HepG2 (cell line): Measurements from ENCODE around the gene RABIF. TPM values are rescaled to one million over a fixed set of nuclear protein-coding genes. Genes with fewer than 3 reads are reported as not detected.

Experiments
- AKAP8 ChIP-seq: sonication (generic); formaldehyde crosslinking; IDR thresholded peaks from 2 replicates; pipeline ENCODE4 v1.5.1; 2020; ENCODE audit warnings: mild to moderate bottlenecking, missing genetic modification reagents
- KMT2A ChIP-seq: sonication (generic); formaldehyde crosslinking; IDR thresholded peaks from 2 replicates; pipeline ENCODE4 v1.4.0; 2020; ENCODE audit warnings: missing genetic modification reagents
- MED13 ChIP-seq: sonication (generic); formaldehyde crosslinking; IDR thresholded peaks from 2 replicates; pipeline ENCODE4 v1.5.0; 2020; ENCODE audit warnings: missing genetic modification reagents
- MTA1 ChIP-seq: sonication (generic); formaldehyde crosslinking; IDR thresholded peaks from 2 replicates; pipeline ENCODE4 v1.4.0; 2020; ENCODE audit warnings: missing genetic modification reagents, mild to moderate bottlenecking, borderline replicate concordance
- NFE2 ChIP-seq: sonication (generic); formaldehyde crosslinking; IDR thresholded peaks from 2 replicates; pipeline ENCODE4 v1.4.0; 2020; ENCODE audit warnings: missing genetic modification reagents
- NR2F2 ChIP-seq: IDR thresholded peaks from 2 replicates; pipeline ENCODE4 v1.6.1; 2012; ENCODE audit warnings: low read depth, inconsistent platforms, borderline replicate concordance
- PAX8 ChIP-seq: sonication (generic); formaldehyde crosslinking; IDR thresholded peaks from 2 replicates; pipeline ENCODE4 v1.8.0; 2022; ENCODE audit warnings: mild to moderate bottlenecking, missing genetic modification reagents, borderline replicate concordance
- RCOR2 ChIP-seq: IDR thresholded peaks from 2 replicates; pipeline ENCODE4 v1.6.1; 2016; ENCODE audit warnings: missing biosample characterization, missing genetic modification reagents
- RNF219 ChIP-seq: sonication (generic); formaldehyde crosslinking; IDR thresholded peaks from 2 replicates; pipeline ENCODE4 v1.5.0; 2020; ENCODE audit warnings: mild to moderate bottlenecking, missing genetic modification reagents
- SIX1 ChIP-seq: sonication (generic); formaldehyde crosslinking; IDR thresholded peaks from 2 replicates; pipeline ENCODE4 v1.4.0; 2020; ENCODE audit warnings: missing genetic modification reagents, borderline replicate concordance
- SOX6 ChIP-seq, 2 experiments: fragments of 450-650 bp in 1 of 2; sonication (generic) in 1 of 2; formaldehyde crosslinking in 1 of 2; IDR thresholded peaks; 2 replicates each; pipeline versions ENCODE4 v1.4.0 to v1.6.1; 2017 to 2020; ENCODE audit warnings: antibody characterized with exemption in 1 of 2, mild to moderate bottlenecking in 1 of 2, missing genetic modification reagents in 1 of 2
- SYNCRIP ChIP-seq: fragments of 200-400 bp; formaldehyde crosslinking; IDR thresholded peaks from 2 replicates; pipeline ENCODE4 v1.6.1; 2018; ENCODE audit warnings: mild to moderate bottlenecking, low read depth, low read length; ENCODE audit not compliant: insufficient read depth
- TBP ChIP-seq: sonication (generic); formaldehyde crosslinking; IDR thresholded peaks from 2 replicates; pipeline ENCODE4 v1.5.0; 2020; ENCODE audit warnings: missing genetic modification reagents
- TP53 ChIP-seq: sonication (generic); formaldehyde crosslinking; conservative IDR thresholded peaks from 2 replicates; pipeline ENCODE4 v1.4.0; 2020; ENCODE audit warnings: missing genetic modification reagents
- U2AF2 ChIP-seq: fragments of 200-400 bp; formaldehyde crosslinking; IDR thresholded peaks from 2 replicates; pipeline ENCODE4 v1.6.1; 2017; ENCODE audit warnings: low read depth, mild to moderate bottlenecking, low read length
- ZNF143 ChIP-seq: sonication (generic); formaldehyde crosslinking; IDR thresholded peaks from 2 replicates; pipeline ENCODE4 v1.4.0; 2020; ENCODE audit warnings: missing genetic modification reagents
- ZNF569 ChIP-seq: sonication (generic); formaldehyde crosslinking; IDR thresholded peaks from 2 replicates; pipeline ENCODE4 v1.5.0; 2020; ENCODE audit warnings: mild to moderate bottlenecking, missing genetic modification reagents, moderate library complexity, borderline replicate concordance
- ZNF629 ChIP-seq: sonication (generic); formaldehyde crosslinking; conservative IDR thresholded peaks from 2 replicates; pipeline ENCODE4 v1.5.0; 2020; ENCODE audit warnings: missing genetic modification reagents
- ZNF674 ChIP-seq: sonication (generic); formaldehyde crosslinking; IDR thresholded peaks from 2 replicates; pipeline ENCODE4 v1.5.0; 2020; ENCODE audit warnings: low read depth, mild to moderate bottlenecking, missing genetic modification reagents
- ZNF784 ChIP-seq: sonication (generic); formaldehyde crosslinking; IDR thresholded peaks from 2 replicates; pipeline ENCODE4 v1.5.1; 2020; ENCODE audit warnings: missing genetic modification reagents, mild to moderate bottlenecking, borderline replicate concordance
- ZSCAN22 ChIP-seq: sonication (generic); formaldehyde crosslinking; IDR thresholded peaks from 2 replicates; pipeline ENCODE4 v1.4.0; 2020; ENCODE audit warnings: mild to moderate bottlenecking, missing genetic modification reagents
- polyA plus RNA-seq, 8 experiments: library from polyadenylated mRNA; depleted of rRNA in 3 of 8; stranded (reverse) in 7 of 8; unstranded in 1 of 8; fragments of >200 nt; fragmentation: Illumina TruSeq in 4 of 8; extraction: Trizol in 4 of 8; gene quantifications; 2 replicates each; pipeline versions ENCODE4 v1.2.1 to v1.2.3, GENCODE V29; 2011 to 2016; ENCODE audit warnings: low read depth in 4 of 8, missing spikeins in 1 of 8, mixed read lengths in 1 of 8; ENCODE audit not compliant: insufficient read depth in 1 of 8
- total RNA-seq, 5 experiments: library from RNA; depleted of rRNA; stranded (reverse); fragments of >200 nt; fragmentation: Illumina TruSeq; extraction: Trizol; gene quantifications; 2 replicates each; pipeline ENCODE4 v1.2.3, GENCODE V29; 2016; ENCODE audit warnings: low read depth in 1 of 5
- TF ChIP-seq, protein P1 (sequence below): sonication (generic); formaldehyde crosslinking; IDR thresholded peaks from 2 replicates; pipeline ENCODE4 v1.4.0; 2020; ENCODE audit warnings: missing genetic modification reagents
- TF ChIP-seq, protein P2 (sequence below): IDR thresholded peaks from 2 replicates; pipeline ENCODE4 v1.6.1; 2016; ENCODE audit warnings: missing biosample characterization, missing genetic modification reagents, low read depth
- TF ChIP-seq, protein P3 (sequence below): sonication (generic); formaldehyde crosslinking; IDR thresholded peaks from 2 replicates; pipeline ENCODE4 v1.4.0; 2020; ENCODE audit warnings: missing genetic modification reagents, mild to moderate bottlenecking, borderline replicate concordance

RABIF gene
- total and polyA plus RNA-seq, 2 of the 13 experiments (the other 11 are each of a cell fraction or from before 2014, with no cell fraction given), result 7.6 to 8.3 TPM

DNA sequence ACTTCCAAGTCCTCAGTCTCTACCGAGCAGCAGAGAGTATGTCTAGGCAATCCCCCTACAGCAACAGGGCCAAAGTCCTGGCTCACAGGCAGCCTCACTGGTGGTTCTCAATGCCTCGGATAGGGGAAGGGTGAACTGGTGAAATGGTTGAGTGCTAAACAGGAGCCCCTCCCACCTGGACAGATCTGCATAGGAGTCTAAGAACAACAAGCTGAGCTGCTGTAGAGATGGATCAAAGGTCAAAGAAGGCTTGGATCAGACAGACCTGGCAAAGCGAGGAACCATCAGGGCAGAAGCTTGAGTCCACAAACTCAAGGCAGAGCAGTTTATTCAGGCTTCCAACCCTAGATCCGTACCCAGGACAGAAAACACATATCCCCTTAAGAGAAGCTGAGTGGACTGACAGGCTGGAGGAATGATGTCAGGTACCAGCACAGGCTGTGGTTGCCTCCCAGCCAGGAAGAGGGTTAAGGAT, 31.8 kb downstream of the RABIF start (continued):
- no peak for TF ChIP-seq AKAP8 (CRISPR knock-in tag)
- no peak for TF ChIP-seq ZNF784 (CRISPR knock-in tag)
- TF ChIP-seq, protein P1, sequence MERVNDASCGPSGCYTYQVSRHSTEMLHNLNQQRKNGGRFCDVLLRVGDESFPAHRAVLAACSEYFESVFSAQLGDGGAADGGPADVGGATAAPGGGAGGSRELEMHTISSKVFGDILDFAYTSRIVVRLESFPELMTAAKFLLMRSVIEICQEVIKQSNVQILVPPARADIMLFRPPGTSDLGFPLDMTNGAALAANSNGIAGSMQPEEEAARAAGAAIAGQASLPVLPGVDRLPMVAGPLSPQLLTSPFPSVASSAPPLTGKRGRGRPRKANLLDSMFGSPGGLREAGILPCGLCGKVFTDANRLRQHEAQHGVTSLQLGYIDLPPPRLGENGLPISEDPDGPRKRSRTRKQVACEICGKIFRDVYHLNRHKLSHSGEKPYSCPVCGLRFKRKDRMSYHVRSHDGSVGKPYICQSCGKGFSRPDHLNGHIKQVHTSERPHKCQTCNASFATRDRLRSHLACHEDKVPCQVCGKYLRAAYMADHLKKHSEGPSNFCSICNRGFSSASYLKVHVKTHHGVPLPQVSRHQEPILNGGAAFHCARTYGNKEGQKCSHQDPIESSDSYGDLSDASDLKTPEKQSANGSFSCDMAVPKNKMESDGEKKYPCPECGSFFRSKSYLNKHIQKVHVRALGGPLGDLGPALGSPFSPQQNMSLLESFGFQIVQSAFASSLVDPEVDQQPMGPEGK (CRISPR knock-in tag), result peak; percentile 65; the same call in 1 of the 2 replicates
- TF ChIP-seq MED13 (CRISPR knock-in tag), result no peak
- no peak for TF ChIP-seq NR2F2
- TF ChIP-seq NFE2, result no peak
- no peak for TF ChIP-seq ZNF143
- TF ChIP-seq ZNF569, result no peak
- TF ChIP-seq PAX8 (CRISPR knock-in tag), result no peak
- no peak for TF ChIP-seq ZNF674
- no peak for TF ChIP-seq SOX6 (IDR thresholded peaks at IDR 0.05)
- no peak for TF ChIP-seq SOX6 (CRISPR knock-in tag; IDR thresholded peaks at IDR 0.05)
- TF ChIP-seq, protein P2, sequence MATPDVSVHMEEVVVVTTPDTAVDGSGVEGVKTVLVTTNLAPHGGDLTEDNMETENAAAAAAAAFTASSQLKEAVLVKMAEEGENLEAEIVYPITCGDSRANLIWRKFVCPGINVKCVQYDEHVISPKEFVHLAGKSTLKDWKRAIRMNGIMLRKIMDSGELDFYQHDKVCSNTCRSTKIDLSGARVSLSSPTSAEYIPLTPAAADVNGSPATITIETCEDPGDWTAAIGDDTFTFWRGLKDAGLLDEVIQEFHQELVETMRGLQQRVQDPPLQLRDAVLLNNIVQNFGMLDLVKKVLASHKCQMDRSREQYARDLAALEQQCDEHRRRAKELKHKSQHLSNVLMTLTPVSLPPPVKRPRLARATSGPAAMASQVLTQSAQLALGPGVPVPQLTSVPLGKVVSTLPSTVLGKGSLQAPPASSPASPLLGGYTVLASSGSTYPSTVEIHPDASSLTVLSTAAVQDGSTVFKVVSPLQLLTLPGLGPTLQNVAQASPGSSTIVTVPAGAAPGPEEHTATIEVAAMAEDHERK (CRISPR knock-in tag), result no peak
- TF ChIP-seq, protein P3, sequence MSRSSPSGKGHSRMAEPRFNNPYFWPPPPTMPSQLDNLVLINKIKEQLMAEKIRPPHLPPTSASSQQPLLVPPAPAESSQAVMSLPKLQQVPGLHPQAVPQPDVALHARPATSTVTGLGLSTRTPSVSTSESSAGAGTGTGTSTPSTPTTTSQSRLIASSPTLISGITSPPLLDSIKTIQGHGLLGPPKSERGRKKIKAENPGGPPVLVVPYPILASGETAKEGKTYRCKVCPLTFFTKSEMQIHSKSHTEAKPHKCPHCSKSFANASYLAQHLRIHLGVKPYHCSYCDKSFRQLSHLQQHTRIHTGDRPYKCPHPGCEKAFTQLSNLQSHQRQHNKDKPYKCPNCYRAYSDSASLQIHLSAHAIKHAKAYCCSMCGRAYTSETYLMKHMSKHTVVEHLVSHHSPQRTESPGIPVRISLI (CRISPR knock-in tag), result no peak
- TF ChIP-seq KMT2A (CRISPR knock-in tag), result 0 out of 2 replicates have a peak, but pooled peaks have one; percentile 35
- no peak for TF ChIP-seq SYNCRIP
- TF ChIP-seq ZSCAN22 (CRISPR knock-in tag), result no peak
- TF ChIP-seq SIX1 (CRISPR knock-in tag), result no peak
- TF ChIP-seq ZNF629 (CRISPR knock-in tag), result peak; percentile 43; the same call in 1 of the 2 replicates
- no peak for TF ChIP-seq MTA1 (CRISPR knock-in tag)
- no peak for TF ChIP-seq RNF219 (CRISPR knock-in tag)
- no peak for TF ChIP-seq TP53 (CRISPR knock-in tag)
- no peak for TF ChIP-seq U2AF2
- no peak for TF ChIP-seq TBP
- no peak for TF ChIP-seq RCOR2
